G401.6 (cell line): ENCODE data around the gene CALB2.

Experiments
- FAIRE-seq: peaks from 2 replicates; lab custom pipeline; 2012; peaks lifted over from hg19 to GRCh38; lab: Jason Lieb, UNC

Gene CALB2

GRCh38 chr16:71428385-71428784 is 69.9 kb downstream of the CALB2 start:
- FAIRE-seq = no peak

- no peak for FAIRE-seq
Observed at GRCh38 chr16:71428883-71429282, 70.4 kb downstream of the CALB2 start.

GRCh38 chr16:71429581-71429980 is 71.1 kb downstream of the CALB2 start:
- no peak for FAIRE-seq

- no peak for FAIRE-seq
Observed at GRCh38 chr16:71430744-71431143, 72.2 kb downstream of the CALB2 start.

- FAIRE-seq = no peak
Observed at GRCh38 chr16:71431176-71431575, 72.7 kb downstream of the CALB2 start.

GRCh38 chr16:71431991-71432390 is 73.5 kb downstream of the CALB2 start:
- FAIRE-seq = no peak

GRCh38 chr16:71432906-71433305 is 74.4 kb downstream of the CALB2 start:
- no peak for FAIRE-seq

GRCh38 chr16:71436473-71436872 is 78.0 kb downstream of the CALB2 start:
- FAIRE-seq = no peak

GRCh38 chr16:71439523-71439922 is 81.0 kb downstream of the CALB2 start:
- no peak for FAIRE-seq
